ENCODE data around the gene ITCH. TPM values are rescaled to one million over a fixed set of nuclear protein-coding genes. Genes with fewer than 3 reads are reported as not detected.

ITCH gene
- total and polyA plus RNA-seq, 2 of the 8 experiments (the other 6 are each of a cell fraction or from before 2014, with no cell fraction given) = 3.9 to 45.2 TPM

DNA sequence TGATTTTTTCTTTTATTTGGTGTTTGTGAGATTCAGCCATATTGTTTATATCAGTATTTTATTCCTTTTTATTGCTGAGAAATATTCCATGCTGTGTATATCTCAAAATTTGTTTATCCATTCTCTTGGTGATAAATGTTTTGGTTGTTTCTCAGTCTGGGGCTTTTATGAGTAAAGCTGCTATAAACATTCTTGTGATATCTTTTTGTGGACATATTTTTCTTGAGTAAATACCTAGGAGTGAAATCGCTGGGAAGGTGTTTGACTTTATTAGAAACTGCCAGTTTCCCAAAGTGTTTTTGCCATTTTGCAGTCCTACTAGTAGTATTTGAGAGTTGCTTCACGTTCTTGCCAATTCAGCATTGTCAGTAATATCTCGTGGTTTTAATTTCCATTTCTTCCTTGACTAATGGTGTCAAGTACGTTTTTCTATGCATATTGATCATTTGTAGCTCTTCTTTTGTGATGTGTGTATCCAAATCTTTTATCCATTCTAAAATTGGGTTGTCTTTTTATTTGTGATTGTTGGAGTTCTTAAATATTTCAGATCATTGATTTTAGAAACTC is 122.1 kb downstream of the ITCH start (continued):
- TF ChIP-seq, protein P1, sequence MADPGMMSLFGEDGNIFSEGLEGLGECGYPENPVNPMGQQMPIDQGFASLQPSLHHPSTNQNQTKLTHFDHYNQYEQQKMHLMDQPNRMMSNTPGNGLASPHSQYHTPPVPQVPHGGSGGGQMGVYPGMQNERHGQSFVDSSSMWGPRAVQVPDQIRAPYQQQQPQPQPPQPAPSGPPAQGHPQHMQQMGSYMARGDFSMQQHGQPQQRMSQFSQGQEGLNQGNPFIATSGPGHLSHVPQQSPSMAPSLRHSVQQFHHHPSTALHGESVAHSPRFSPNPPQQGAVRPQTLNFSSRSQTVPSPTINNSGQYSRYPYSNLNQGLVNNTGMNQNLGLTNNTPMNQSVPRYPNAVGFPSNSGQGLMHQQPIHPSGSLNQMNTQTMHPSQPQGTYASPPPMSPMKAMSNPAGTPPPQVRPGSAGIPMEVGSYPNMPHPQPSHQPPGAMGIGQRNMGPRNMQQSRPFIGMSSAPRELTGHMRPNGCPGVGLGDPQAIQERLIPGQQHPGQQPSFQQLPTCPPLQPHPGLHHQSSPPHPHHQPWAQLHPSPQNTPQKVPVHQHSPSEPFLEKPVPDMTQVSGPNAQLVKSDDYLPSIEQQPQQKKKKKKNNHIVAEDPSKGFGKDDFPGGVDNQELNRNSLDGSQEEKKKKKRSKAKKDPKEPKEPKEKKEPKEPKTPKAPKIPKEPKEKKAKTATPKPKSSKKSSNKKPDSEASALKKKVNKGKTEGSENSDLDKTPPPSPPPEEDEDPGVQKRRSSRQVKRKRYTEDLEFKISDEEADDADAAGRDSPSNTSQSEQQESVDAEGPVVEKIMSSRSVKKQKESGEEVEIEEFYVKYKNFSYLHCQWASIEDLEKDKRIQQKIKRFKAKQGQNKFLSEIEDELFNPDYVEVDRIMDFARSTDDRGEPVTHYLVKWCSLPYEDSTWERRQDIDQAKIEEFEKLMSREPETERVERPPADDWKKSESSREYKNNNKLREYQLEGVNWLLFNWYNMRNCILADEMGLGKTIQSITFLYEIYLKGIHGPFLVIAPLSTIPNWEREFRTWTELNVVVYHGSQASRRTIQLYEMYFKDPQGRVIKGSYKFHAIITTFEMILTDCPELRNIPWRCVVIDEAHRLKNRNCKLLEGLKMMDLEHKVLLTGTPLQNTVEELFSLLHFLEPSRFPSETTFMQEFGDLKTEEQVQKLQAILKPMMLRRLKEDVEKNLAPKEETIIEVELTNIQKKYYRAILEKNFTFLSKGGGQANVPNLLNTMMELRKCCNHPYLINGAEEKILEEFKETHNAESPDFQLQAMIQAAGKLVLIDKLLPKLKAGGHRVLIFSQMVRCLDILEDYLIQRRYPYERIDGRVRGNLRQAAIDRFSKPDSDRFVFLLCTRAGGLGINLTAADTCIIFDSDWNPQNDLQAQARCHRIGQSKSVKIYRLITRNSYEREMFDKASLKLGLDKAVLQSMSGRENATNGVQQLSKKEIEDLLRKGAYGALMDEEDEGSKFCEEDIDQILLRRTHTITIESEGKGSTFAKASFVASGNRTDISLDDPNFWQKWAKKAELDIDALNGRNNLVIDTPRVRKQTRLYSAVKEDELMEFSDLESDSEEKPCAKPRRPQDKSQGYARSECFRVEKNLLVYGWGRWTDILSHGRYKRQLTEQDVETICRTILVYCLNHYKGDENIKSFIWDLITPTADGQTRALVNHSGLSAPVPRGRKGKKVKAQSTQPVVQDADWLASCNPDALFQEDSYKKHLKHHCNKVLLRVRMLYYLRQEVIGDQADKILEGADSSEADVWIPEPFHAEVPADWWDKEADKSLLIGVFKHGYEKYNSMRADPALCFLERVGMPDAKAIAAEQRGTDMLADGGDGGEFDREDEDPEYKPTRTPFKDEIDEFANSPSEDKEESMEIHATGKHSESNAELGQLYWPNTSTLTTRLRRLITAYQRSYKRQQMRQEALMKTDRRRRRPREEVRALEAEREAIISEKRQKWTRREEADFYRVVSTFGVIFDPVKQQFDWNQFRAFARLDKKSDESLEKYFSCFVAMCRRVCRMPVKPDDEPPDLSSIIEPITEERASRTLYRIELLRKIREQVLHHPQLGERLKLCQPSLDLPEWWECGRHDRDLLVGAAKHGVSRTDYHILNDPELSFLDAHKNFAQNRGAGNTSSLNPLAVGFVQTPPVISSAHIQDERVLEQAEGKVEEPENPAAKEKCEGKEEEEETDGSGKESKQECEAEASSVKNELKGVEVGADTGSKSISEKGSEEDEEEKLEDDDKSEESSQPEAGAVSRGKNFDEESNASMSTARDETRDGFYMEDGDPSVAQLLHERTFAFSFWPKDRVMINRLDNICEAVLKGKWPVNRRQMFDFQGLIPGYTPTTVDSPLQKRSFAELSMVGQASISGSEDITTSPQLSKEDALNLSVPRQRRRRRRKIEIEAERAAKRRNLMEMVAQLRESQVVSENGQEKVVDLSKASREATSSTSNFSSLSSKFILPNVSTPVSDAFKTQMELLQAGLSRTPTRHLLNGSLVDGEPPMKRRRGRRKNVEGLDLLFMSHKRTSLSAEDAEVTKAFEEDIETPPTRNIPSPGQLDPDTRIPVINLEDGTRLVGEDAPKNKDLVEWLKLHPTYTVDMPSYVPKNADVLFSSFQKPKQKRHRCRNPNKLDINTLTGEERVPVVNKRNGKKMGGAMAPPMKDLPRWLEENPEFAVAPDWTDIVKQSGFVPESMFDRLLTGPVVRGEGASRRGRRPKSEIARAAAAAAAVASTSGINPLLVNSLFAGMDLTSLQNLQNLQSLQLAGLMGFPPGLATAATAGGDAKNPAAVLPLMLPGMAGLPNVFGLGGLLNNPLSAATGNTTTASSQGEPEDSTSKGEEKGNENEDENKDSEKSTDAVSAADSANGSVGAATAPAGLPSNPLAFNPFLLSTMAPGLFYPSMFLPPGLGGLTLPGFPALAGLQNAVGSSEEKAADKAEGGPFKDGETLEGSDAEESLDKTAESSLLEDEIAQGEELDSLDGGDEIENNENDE (IDR thresholded peaks at IDR 0.05; ENCODE audit: insufficient replicate concordance, low read length) = no peak
